ENCODE results near the gene ALK. TPM values are rescaled to one million over a fixed set of nuclear protein-coding genes. Genes with fewer than 3 reads are reported as not detected.

ALK gene
- polyA plus RNA-seq, 1 experiment, result not detected

DNA sequence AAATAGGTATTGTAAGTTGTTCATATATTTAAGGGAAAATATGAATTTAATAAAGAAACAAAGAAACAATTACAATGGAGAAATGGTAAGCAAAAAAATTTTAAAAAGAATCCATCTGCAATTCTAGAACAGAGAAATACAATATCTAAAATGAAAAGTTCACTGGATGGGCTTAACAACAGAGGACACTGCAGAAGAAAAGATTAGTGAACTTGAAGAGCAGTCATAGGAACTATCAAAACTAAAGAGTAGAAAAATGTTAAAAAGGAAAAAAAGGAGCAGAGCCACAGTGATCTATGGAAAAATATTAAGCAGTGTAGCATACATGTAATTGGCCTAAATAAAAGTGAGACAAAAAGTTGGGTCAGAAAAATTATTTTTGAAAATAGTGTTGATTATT, 83.5 kb downstream of the ALK start:
- Histone ChIP-seq H3K27me3 (ENCODE audit: control insufficient read depth, insufficient read depth, low read length) (peaks cover 4% of the 10 kb centered on the region), H3K27ac (ENCODE audit: low read depth, low read length) (no peak overlapping the region), H3K4me3 (ENCODE audit: low read depth, low read length) (no peak overlapping the region), H3K9me3 (ENCODE audit: control insufficient read depth, insufficient read depth, low read length) (no peaks in the 10 kb centered on the region)
- ChIA-PET POLR2A (no interaction called here), CTCF (no interaction called here)
- TF ChIP-seq, protein P1, sequence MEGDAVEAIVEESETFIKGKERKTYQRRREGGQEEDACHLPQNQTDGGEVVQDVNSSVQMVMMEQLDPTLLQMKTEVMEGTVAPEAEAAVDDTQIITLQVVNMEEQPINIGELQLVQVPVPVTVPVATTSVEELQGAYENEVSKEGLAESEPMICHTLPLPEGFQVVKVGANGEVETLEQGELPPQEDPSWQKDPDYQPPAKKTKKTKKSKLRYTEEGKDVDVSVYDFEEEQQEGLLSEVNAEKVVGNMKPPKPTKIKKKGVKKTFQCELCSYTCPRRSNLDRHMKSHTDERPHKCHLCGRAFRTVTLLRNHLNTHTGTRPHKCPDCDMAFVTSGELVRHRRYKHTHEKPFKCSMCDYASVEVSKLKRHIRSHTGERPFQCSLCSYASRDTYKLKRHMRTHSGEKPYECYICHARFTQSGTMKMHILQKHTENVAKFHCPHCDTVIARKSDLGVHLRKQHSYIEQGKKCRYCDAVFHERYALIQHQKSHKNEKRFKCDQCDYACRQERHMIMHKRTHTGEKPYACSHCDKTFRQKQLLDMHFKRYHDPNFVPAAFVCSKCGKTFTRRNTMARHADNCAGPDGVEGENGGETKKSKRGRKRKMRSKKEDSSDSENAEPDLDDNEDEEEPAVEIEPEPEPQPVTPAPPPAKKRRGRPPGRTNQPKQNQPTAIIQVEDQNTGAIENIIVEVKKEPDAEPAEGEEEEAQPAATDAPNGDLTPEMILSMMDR (IDR thresholded peaks at IDR 0.05; ENCODE audit: low read depth, low read length), result no peak
- no peak for DNase-seq (ENCODE audit: low read depth, low spot score)

DNA sequence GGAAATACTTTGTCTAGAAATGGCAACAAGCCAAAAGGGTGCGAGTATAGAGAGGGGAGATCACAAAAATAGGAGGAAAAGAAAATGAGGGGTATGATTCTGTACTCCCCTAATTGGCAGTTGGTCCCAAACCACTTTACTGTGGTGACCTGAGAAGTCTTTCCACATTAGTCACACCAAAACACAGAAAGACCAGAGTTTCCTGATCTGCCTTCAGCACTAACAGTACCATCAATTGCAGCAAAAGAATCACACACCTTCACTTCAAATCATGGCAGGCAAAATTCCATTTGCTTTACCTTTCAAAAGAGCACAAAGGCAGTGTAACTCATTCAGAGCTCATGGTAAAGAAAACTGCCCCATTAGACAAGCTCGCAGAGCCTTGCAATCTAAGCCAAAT, 86.8 kb downstream of the ALK start:
- Histone ChIP-seq H3K9me3 (ENCODE audit: control insufficient read depth, insufficient read depth, low read length) (no peaks in the 10 kb centered on the region), H3K4me3 (ENCODE audit: low read depth, low read length) (no peak overlapping the region), H3K27ac (ENCODE audit: low read depth, low read length) (no peak overlapping the region), H3K27me3 (ENCODE audit: control insufficient read depth, insufficient read depth, low read length) (no peaks in the 10 kb centered on the region)
- DNase-seq (ENCODE audit: low read depth, low spot score), result no peak
- TF ChIP-seq, protein P1 (IDR thresholded peaks at IDR 0.05; ENCODE audit: low read depth, low read length), result no peak
- ChIA-PET POLR2A (no interaction called here), CTCF (interaction anchor here (1.1 kb wide), 1 partner anchor 525 kb away, joined by 4 read pairs; no protein-coding TSS in a partner anchor)

DNA sequence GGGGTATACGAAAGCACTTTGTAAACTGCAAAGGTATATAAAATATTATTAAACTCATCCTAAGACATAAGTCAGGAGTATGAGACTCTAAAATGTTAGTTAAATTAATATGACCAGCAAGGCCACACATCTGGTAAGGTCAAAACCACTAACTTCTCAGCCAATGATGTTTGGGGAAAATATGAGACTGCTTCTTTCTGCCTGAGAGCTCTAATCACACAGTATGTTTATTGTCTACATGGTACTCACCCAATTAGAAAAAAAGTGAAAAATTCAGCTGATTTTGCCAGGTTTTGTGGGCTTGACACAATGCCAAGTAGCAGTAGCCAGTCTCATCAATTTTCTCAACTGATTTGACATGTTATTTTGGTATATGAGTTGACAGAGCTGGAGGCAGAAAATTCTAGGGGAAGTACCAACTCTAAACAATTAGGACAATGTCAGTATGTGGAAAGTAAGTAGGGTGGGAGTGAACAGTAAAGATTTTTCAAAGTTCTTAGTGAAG, 87.3 kb downstream of the ALK start:
- Histone ChIP-seq H3K27ac (ENCODE audit: low read depth, low read length) (no peak overlapping the region), H3K4me3 (ENCODE audit: low read depth, low read length) (no peak overlapping the region), H3K27me3 (ENCODE audit: control insufficient read depth, insufficient read depth, low read length) (no peaks in the 10 kb centered on the region), H3K9me3 (ENCODE audit: control insufficient read depth, insufficient read depth, low read length) (no peaks in the 10 kb centered on the region)
- DNase-seq (ENCODE audit: low read depth, low spot score), result no peak
- POLR2A ChIA-PET, result no interaction called here
- TF ChIP-seq, protein P1 (IDR thresholded peaks at IDR 0.05; ENCODE audit: low read depth, low read length), result no peak
- CTCF ChIA-PET, result interaction anchor here (1.1 kb wide), 1 partner anchor 525 kb away, joined by 4 read pairs; no protein-coding TSS in a partner anchor

DNA sequence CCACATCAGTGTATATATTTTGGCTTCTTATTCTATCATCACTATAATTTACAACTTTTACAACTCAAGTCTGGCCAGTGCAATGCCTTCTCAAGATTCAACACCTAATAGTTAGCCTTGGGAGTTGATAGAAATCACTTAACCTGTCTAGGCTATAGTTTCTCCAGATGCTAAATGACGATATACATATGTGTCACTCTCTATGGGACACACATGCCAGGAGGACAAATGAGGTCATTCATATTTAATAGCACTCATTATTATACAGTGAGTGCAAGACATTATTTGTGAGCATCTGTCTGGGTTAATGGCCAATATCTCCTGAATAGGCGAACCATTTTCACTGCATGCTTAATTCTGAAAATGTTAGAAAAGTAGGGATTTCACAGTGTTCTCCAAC, 89.8 kb downstream of the ALK start:
- Histone ChIP-seq H3K27me3 (ENCODE audit: control insufficient read depth, insufficient read depth, low read length) (no peaks in the 10 kb centered on the region), H3K9me3 (ENCODE audit: control insufficient read depth, insufficient read depth, low read length) (no peaks in the 10 kb centered on the region), H3K4me3 (ENCODE audit: low read depth, low read length) (no peak overlapping the region), H3K27ac (ENCODE audit: low read depth, low read length) (no peak overlapping the region)
- POLR2A ChIA-PET, result no interaction called here
- TF ChIP-seq, protein P1 (IDR thresholded peaks at IDR 0.05; ENCODE audit: low read depth, low read length), result no peak
- DNase-seq (ENCODE audit: low read depth, low spot score), result no peak
- CTCF ChIA-PET, result no interaction called here

DNA sequence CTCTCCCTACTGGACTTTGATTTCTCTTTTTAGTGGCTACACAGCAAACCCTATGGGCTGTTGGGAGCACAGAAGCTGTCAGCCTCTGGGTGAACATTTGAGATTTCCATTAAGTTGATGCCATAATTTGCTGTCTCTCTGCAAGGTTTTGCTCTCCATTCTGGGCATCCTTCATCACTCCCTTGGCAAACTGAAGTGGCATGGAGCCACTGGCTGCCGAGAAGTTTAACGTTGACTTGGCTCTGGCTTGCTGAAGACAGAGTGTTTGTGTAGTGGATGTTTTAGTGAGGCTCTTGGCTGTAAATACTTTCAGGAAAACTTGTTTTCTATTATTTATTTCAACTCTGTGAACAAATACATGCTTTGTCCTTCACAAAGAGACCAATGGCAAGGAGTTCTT, 91.5 kb downstream of the ALK start:
- ChIA-PET POLR2A (no interaction called here), CTCF (no interaction called here)
- no peak for DNase-seq (ENCODE audit: low read depth, low spot score)
- H3K9me3 ChIP-seq (ENCODE audit: control insufficient read depth, insufficient read depth, low read length), result no peaks in the 10 kb centered on the region
- H3K27ac ChIP-seq (ENCODE audit: low read depth, low read length), result no peak overlapping the region
- H3K4me3 ChIP-seq (ENCODE audit: low read depth, low read length), result no peak overlapping the region
- H3K27me3 ChIP-seq (ENCODE audit: control insufficient read depth, insufficient read depth, low read length), result peaks cover 3% of the 10 kb centered on the region
- TF ChIP-seq, protein P1 (IDR thresholded peaks at IDR 0.05; ENCODE audit: low read depth, low read length), result no peak
